HCT116 (cell line): ENCODE results near the gene ACTR3C. TPM values are rescaled to one million over a fixed set of nuclear protein-coding genes. Genes with fewer than 3 reads are reported as not detected.

Experiments
- total RNA-seq: library from RNA; stranded (reverse); gene quantifications from one replicate; pipeline ENCODE4 v1.2.1, GENCODE V29; 2021; ENCODE audit not compliant: unreplicated experiment

Gene ACTR3C
- total RNA-seq, 1 experiment from 2014 or later = 2.0 TPM

Other genes starting within 250 kb of the ACTR3C start
- 12.0 TPM for gene LRRC61, start 190 bp downstream of the ACTR3C start, total RNA-seq
- gene RARRES2, start 18.1 kb upstream of the ACTR3C start, total RNA-seq = 2.1 TPM
- gene REPIN1, start 45.3 kb upstream of the ACTR3C start, total RNA-seq = 106 TPM
- 4.5 TPM for gene ZNF775, start 55.8 kb upstream of the ACTR3C start, total RNA-seq
- 0.15 TPM for gene GIMAP8, start 127.1 kb upstream of the ACTR3C start, total RNA-seq
- 0.25 TPM for gene GIMAP7, start 191.3 kb upstream of the ACTR3C start, total RNA-seq
- 0.49 TPM for gene GIMAP4, start 243.8 kb upstream of the ACTR3C start, total RNA-seq